Nephron (organoid): ENCODE data around the gene TPSAB1.
"Not testable (repeated sequence)": the region's sequence is repeated elsewhere in the genome, so short reads cannot be mapped to it uniquely, and the experiment has no call there.

Source experiments
- H3K27ac Mint-ChIP-seq, 3 experiments: 2 replicates each; pipeline ENCODE4 v1.8.0; 2020; ENCODE audit warnings: mixed read lengths in 3 of 3, mild to moderate bottlenecking in 2 of 3, moderate library complexity in 1 of 3
- H3K27me3 Mint-ChIP-seq: 2 replicates; pipeline ENCODE4 v1.8.0; 2021; ENCODE audit warnings: low read depth, mild to moderate bottlenecking, moderate library complexity, mixed read lengths
- H3K36me3 Mint-ChIP-seq: 2 replicates; pipeline ENCODE4 v1.8.0; 2020; ENCODE audit warnings: low read depth, mixed read lengths
- H3K4me1 Mint-ChIP-seq: 2 replicates; pipeline ENCODE4 v1.8.0; 2020; ENCODE audit warnings: mixed read lengths
- H3K4me3 Mint-ChIP-seq, 3 experiments: 2 replicates each; pipeline ENCODE4 v1.8.0; 2020; ENCODE audit warnings: mild to moderate bottlenecking in 3 of 3, mixed read lengths in 3 of 3, moderate library complexity in 2 of 3
- H3K9me3 Mint-ChIP-seq: 2 replicates; pipeline ENCODE4 v1.8.0; 2020; ENCODE audit warnings: mixed read lengths
- CTCF ChIP-seq, 3 experiments: fragments of 200-600 bp; sonication (generic); IDR thresholded peaks; one replicate each; pipeline ENCODE4 v1.5.0; 2021; ENCODE audit warnings: antibody characterized with exemption in 3 of 3; ENCODE audit not compliant: unreplicated experiment in 3 of 3

Gene TPSAB1

DNA sequence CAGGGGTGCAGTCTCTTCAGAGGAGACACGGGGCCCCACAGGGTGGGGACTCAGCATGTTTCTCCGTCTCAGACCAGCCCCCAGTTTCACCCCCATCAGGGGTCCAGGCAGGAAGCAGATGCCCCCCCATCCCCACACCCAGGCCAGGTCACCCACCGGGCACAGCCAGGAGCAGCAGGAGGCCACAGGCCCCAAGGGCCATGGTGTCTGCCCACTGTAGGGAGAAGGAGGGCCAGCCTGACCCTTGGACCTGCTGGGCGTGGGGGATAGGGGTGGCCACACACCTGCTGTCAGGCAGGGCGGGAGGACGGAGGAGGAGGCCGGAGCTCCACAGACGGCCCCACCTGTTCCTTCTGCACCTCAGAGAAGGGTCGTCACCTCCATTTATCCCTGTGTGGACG lies 15.5 kb upstream of the TPSAB1 start, which contains the start of gene TPSG1:
TSS of gene TPSG1 (minus strand) at position 218 of the 401 bp plus-strand sequence. CDS start at position 202, 16 bp downstream.
- Mint-ChIP-seq H3K4me1 (peaks cover 5% of the 10 kb centered on the region), H3K9me3 (no peaks in the 10 kb centered on the region), H3K4me3 (no peak within 1 kb of the TSS)

GRCh38 chr16:1225728-1226311 lies 14.7 kb upstream of the TPSAB1 start:
- H3K36me3 Mint-ChIP-seq, H3K27me3 Mint-ChIP-seq, H3K9me3 Mint-ChIP-seq, H3K4me1 Mint-ChIP-seq, H3K27ac Mint-ChIP-seq, H3K4me3 Mint-ChIP-seq: not testable (repeated sequence)

More for the DNA sequence above, 15.5 kb upstream of the TPSAB1 start, which contains the start of gene TPSG1:
- Mint-ChIP-seq H3K27me3 (peaks cover 7% of the 10 kb centered on the region), H3K36me3 (peaks cover 9% of the 10 kb centered on the region), H3K27ac (no peak within 1 kb of the TSS)
- no peak for TF ChIP-seq CTCF (IDR thresholded peaks at IDR 0.05; ENCODE audit: unreplicated experiment in 3 of 3)

DNA sequence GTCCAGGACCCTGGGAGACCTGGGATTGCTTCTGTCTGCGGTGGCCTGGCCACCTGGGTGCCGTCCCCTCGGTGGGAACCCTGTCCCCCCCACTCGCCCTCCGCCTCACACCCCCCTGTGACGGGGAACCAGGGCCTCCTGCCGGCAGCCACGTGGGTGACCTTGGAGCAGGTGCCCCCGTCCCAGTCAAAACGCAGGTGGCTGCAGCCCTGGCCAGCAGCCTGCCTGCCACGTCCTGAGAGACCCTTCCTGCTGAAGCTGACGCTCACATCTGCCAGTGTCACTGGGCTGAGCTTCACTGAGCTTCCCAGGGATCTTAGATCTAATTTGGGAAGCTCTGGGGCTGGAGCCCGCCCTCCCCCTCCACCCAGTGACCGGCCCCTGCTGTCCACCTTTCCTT lies 13.8 kb upstream of the TPSAB1 start:
- not testable (repeated sequence) for H3K4me1 Mint-ChIP-seq, H3K27me3 Mint-ChIP-seq, H3K4me3 Mint-ChIP-seq, H3K36me3 Mint-ChIP-seq, H3K27ac Mint-ChIP-seq, H3K9me3 Mint-ChIP-seq

DNA sequence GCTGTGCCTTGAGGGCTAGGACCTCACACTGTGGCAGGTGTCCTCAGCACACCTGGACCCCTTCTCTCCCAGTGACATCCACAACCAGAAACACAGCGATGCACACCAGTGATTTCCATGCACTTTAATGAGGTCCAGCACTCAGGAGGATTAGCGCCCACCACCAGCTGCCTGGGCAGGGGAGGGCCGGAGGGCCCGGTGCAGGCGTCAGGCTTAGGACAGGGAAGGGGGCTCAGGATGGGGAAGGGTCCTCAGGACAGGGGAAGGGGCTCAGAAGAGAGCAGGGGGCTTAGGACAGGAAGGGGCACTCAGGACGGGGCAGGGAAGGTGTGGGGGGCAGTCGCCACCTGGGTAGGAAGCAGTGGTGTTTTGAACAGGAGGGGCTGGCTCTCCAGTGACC lies 12.3 kb upstream of the TPSAB1 start:
- not testable (repeated sequence) for H3K36me3 Mint-ChIP-seq, H3K4me1 Mint-ChIP-seq, H3K4me3 Mint-ChIP-seq, H3K27me3 Mint-ChIP-seq, H3K9me3 Mint-ChIP-seq, H3K27ac Mint-ChIP-seq

GRCh38 chr16:1229476-1229875 lies 11.0 kb upstream of the TPSAB1 start:
- H3K4me1 Mint-ChIP-seq, H3K4me3 Mint-ChIP-seq, H3K27me3 Mint-ChIP-seq, H3K36me3 Mint-ChIP-seq, H3K27ac Mint-ChIP-seq, H3K9me3 Mint-ChIP-seq: not testable (repeated sequence)

DNA sequence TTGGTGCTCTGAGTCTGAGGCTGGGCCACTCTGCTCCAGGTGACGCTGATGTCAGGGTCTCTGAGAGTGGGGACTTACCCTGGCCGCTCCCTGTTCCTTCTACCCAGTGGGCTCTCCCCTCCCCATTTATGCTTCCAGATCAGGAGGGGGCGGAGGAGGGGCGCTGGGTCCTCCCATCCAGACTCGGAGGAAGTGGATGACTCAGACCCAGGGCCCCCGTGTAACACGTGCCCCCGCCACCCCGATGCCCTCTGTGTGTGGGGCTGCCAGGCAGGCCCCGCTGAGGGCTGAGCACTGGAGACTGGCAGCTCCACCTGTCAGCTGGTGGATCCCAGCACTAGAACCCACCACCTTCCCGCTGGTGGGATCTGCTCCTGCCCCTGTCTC lies 10.4 kb upstream of the TPSAB1 start, which contains the start of gene TPSB2:
TSS of gene TPSB2 (minus strand) at position 101 of the 387 bp plus-strand sequence. CDS start 233 bp downstream, outside the sequence.
- H3K27me3 Mint-ChIP-seq, H3K36me3 Mint-ChIP-seq, H3K4me1 Mint-ChIP-seq, H3K27ac Mint-ChIP-seq, H3K4me3 Mint-ChIP-seq, H3K9me3 Mint-ChIP-seq: not testable (repeated sequence)

DNA sequence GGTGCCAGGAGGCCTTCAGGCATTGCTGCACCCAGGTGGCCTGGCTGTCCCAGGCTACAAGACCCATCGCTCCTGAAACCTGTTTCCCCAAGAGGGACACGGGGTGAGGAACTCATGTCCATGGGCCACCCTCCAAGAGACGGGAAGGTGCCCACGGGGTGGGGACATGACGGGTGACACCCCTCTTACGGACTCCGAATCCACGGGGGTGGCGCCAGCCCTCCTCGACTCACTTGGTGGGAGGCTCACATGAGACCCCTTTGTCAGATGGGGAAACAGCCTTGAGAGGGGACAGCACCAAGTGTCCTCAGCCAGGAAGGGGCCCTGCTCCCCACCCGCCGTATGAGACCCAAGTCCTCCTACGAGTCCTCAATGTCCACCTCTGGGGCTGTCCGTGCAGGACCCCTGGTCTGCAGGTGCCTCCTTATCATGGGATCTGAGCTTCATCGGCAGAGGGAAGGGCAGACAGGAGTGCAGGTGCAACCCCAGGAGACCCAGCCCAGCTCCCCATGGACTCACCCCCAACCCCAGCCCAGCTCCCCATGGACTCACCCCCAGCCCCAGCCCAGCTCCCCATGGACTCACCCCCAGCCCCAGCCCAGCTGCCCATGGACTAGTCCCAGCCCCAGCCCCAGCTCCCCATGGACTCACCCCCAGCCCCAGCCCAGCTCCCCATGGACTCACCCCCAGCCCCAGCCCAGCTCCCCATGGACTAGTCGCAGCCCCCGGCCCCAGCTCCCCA lies 9.9 kb upstream of the TPSAB1 start:
- H3K36me3 Mint-ChIP-seq, H3K9me3 Mint-ChIP-seq, H3K4me1 Mint-ChIP-seq, H3K27ac Mint-ChIP-seq, H3K27me3 Mint-ChIP-seq, H3K4me3 Mint-ChIP-seq: not testable (repeated sequence)

DNA sequence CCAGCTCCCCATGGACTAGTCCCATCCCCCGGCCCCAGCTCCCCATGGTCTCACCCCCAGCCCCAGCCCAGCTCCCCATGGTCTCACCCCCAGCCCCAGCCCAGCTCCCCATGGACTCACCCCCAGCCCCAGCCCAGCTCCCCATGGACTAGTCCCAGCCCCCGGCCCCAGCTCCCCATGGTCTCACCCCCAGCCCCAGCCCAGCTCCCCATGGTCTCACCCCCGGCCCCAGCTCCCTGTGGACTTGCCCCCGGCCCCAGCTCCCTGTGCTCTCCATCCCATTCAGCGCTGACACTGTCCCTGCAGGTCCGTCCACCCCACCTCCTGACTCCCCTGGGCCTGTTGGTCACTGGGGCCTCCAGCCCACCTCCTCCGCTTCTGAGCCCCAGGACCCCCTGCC lies 9.2 kb upstream of the TPSAB1 start:
- H3K36me3 Mint-ChIP-seq, H3K27me3 Mint-ChIP-seq, H3K9me3 Mint-ChIP-seq, H3K4me1 Mint-ChIP-seq, H3K4me3 Mint-ChIP-seq, H3K27ac Mint-ChIP-seq: not testable (repeated sequence)

- not testable (repeated sequence) for H3K4me3 Mint-ChIP-seq, H3K36me3 Mint-ChIP-seq, H3K9me3 Mint-ChIP-seq, H3K27me3 Mint-ChIP-seq, H3K27ac Mint-ChIP-seq, H3K4me1 Mint-ChIP-seq
These were observed 8.3 kb upstream of the TPSAB1 start for GRCh38 chr16:1232049-1232748.

GRCh38 chr16:1236659-1237058 lies 3.8 kb upstream of the TPSAB1 start:
- H3K27me3 Mint-ChIP-seq, H3K36me3 Mint-ChIP-seq, H3K4me3 Mint-ChIP-seq, H3K4me1 Mint-ChIP-seq, H3K27ac Mint-ChIP-seq, H3K9me3 Mint-ChIP-seq: not testable (repeated sequence)
